ENCODE results near the gene NUPR1.

The NUPR1 gene

DNA sequence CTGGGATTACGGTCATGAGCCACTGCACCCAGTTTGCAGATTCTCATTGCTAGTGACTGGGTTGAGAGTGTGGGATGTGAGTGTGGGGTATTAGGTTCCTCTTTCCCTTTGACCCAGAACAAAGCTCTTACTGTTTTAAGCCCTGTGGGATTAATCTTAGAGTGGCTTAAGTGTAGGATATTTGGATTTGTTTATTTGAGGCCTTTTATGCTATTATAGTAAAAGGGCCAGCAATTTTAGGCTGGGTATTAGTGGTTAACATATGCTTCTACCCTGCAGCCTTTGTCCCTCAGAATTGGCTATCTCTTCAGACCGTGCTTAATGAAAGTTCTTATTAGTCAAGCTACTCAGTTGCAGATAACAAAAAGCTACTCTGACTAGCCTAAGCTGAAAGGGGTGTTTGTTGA is 18.1 kb upstream of the NUPR1 start:
- peaks cover 6% of the 10 kb centered on the region; the same call in 1 of the 2 replicates for H3K4me1 ChIP-seq (ENCODE audit: control insufficient read depth, insufficient read depth, low read length)
- H3K27ac ChIP-seq (ENCODE audit: extremely low read depth, low read depth, low read length) = no peak overlapping the region
- H3K9me3 ChIP-seq (ENCODE audit: control insufficient read depth, insufficient read depth, low read depth, low read length) = no peaks in the 10 kb centered on the region
- TF ChIP-seq, protein P1, sequence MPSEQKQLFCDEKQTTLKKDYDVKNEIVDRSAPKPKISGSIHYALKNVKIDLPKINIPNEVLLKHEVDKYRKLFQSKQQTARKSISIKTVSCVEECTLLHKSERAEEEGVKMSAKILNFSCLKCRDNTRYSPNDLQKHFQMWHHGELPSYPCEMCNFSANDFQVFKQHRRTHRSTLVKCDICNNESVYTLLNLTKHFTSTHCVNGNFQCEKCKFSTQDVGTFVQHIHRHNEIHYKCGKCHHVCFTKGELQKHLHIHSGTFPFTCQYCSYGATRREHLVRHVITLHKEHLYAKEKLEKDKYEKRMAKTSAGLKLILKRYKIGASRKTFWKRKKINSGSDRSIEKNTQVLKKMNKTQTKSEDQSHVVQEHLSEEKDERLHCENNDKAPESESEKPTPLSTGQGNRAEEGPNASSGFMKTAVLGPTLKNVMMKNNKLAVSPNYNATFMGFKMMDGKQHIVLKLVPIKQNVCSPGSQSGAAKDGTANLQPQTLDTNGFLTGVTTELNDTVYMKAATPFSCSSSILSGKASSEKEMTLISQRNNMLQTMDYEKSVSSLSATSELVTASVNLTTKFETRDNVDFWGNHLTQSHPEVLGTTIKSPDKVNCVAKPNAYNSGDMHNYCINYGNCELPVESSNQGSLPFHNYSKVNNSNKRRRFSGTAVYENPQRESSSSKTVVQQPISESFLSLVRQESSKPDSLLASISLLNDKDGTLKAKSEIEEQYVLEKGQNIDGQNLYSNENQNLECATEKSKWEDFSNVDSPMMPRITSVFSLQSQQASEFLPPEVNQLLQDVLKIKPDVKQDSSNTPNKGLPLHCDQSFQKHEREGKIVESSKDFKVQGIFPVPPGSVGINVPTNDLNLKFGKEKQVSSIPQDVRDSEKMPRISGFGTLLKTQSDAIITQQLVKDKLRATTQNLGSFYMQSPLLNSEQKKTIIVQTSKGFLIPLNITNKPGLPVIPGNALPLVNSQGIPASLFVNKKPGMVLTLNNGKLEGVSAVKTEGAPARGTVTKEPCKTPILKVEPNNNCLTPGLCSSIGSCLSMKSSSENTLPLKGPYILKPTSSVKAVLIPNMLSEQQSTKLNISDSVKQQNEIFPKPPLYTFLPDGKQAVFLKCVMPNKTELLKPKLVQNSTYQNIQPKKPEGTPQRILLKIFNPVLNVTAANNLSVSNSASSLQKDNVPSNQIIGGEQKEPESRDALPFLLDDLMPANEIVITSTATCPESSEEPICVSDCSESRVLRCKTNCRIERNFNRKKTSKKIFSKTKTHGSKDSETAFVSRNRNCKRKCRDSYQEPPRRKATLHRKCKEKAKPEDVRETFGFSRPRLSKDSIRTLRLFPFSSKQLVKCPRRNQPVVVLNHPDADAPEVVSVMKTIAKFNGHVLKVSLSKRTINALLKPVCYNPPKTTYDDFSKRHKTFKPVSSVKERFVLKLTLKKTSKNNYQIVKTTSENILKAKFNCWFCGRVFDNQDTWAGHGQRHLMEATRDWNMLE (tag by site-specific recombination; conservative IDR thresholded peaks at IDR 0.05; ENCODE audit: low read depth) = no peak
- TF ChIP-seq ZNF76 (tag by site-specific recombination; IDR thresholded peaks at IDR 0.05; ENCODE audit: borderline replicate concordance, low read depth) (no peak), KLF16 (tag by site-specific recombination; IDR thresholded peaks at IDR 0.05) (no peak), ZBTB20 (tag by site-specific recombination; IDR thresholded peaks at IDR 0.05) (no peak), PRDM1 (tag by site-specific recombination; IDR thresholded peaks at IDR 0.05) (no peak), ZNF184 (tag by site-specific recombination; IDR thresholded peaks at IDR 0.05) (no peak), ZNF560 (tag by site-specific recombination; IDR thresholded peaks at IDR 0.05; ENCODE audit: borderline replicate concordance) (no peak)
- TF ChIP-seq, protein P2, sequence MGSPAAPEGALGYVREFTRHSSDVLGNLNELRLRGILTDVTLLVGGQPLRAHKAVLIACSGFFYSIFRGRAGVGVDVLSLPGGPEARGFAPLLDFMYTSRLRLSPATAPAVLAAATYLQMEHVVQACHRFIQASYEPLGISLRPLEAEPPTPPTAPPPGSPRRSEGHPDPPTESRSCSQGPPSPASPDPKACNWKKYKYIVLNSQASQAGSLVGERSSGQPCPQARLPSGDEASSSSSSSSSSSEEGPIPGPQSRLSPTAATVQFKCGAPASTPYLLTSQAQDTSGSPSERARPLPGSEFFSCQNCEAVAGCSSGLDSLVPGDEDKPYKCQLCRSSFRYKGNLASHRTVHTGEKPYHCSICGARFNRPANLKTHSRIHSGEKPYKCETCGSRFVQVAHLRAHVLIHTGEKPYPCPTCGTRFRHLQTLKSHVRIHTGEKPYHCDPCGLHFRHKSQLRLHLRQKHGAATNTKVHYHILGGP (tag by site-specific recombination; IDR thresholded peaks at IDR 0.05) = no peak
- CTCF ChIA-PET = no interaction called here
- peaks cover 4 to 7% of the 10 kb centered on the region in 2 experiments; a peak in 2 of 3 replicates for H3K36me3 ChIP-seq (ENCODE audit: control insufficient read depth in 2 of 2, insufficient read depth in 1 of 2, low read length in 2 of 2)
- no peak overlapping the region for H3K4me3 ChIP-seq (ENCODE audit: low read depth, low read length)
- POLR2A ChIA-PET = no interaction called here

DNA sequence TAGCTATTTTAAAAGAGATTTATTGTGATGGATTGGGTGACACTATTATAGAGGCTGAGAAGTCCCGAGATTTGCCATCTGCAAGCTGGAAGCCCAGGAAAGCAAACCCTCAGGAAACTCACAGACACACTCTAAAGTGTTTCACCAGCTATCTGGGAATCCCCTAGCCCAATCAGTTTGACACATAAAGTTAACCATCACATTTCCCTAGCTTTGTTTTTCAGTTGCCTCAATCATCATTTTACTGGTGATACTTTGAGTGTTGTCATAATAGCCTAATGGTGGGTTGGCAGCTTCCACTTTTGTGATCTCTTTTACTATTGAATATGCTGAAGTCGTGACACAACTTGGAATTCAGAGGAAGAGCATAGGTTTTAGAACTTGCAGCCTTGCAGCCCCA is 16.8 kb upstream of the NUPR1 start:
- POLR2A ChIA-PET = no interaction called here
- Histone ChIP-seq H3K36me3 (ENCODE audit: control insufficient read depth in 2 of 2, insufficient read depth in 1 of 2, low read length in 2 of 2) (peaks cover 4 to 7% of the 10 kb centered on the region in 2 experiments; a peak in 2 of 3 replicates), H3K4me1 (ENCODE audit: control insufficient read depth, insufficient read depth, low read length) (peaks cover 6% of the 10 kb centered on the region; the same call in 1 of the 2 replicates), H3K27ac (ENCODE audit: extremely low read depth, low read depth, low read length) (no peak overlapping the region), H3K9me3 (ENCODE audit: control insufficient read depth, insufficient read depth, low read depth, low read length) (no peaks in the 10 kb centered on the region), H3K4me3 (ENCODE audit: low read depth, low read length) (no peak overlapping the region)
- TF ChIP-seq SALL2 (tag by site-specific recombination; IDR thresholded peaks at IDR 0.05; ENCODE audit: borderline replicate concordance) = no peak
- CTCF ChIA-PET = interaction anchor here (0.6 to 1.7 kb wide), 5 partner anchors 25 to 880 kb away, joined by 3 to 5 read pairs (median 3); no protein-coding TSS in a partner anchor

DNA sequence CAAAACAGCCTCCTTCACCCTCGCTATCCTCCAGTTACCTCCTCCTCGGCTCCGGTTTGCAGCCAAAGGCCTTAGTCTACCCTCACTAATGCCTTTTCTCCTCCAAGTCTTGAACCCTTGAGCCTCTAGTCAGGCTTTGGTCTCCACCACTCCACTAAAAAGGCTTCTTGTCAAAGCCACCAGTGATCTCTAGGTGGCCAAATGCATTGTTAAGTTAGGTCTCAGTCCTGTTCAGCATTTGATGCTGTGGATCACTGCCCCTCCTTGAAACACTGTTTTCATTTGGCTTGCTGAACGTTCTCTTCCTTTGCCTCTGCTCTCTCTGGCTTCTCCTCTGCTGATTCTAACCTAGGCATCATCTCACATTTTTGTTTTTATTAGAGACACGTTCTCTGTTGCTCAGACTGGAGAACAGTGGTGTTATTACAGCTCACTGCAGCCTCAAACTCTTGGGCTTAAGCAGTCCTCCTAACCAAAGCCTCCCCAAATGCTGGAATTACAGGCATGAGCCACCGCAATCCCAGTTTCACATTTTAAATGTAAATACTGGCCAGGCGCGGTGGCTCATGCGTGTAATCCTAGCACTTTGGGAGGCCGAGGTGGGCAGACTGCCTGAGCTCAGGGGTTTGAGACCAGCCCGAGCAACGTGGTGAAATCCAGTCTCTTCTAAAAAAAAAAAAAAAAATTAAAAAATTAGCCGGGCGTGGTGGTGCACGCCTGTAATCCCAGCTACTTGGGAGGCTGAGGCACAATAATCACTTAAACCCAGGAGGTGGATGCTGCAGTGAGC is 16.1 kb upstream of the NUPR1 start:
- ChIA-PET POLR2A (interaction anchor here (1.0 to 1.3 kb wide), 3 partner anchors 10 to 49 kb away, joined by 3 to 6 read pairs (median 5); no protein-coding TSS in a partner anchor), CTCF (interaction anchor here (0.6 to 1.7 kb wide), 6 partner anchors 12 to 233 kb away, joined by 3 to 5 read pairs (median 4); no protein-coding TSS in a partner anchor)
- H3K27ac ChIP-seq (ENCODE audit: extremely low read depth, low read depth, low read length) = no peak overlapping the region
- peaks cover 4 to 7% of the 10 kb centered on the region in 2 experiments; a peak in 2 of 3 replicates for H3K36me3 ChIP-seq (ENCODE audit: control insufficient read depth in 2 of 2, insufficient read depth in 1 of 2, low read length in 2 of 2)
- peak overlapping the region; percentile 30 for H3K4me3 ChIP-seq (ENCODE audit: low read depth, low read length)
- H3K4me1 ChIP-seq (ENCODE audit: control insufficient read depth, insufficient read depth, low read length) = peaks cover 6% of the 10 kb centered on the region; the same call in 1 of the 2 replicates
- H3K9me3 ChIP-seq (ENCODE audit: control insufficient read depth, insufficient read depth, low read depth, low read length) = no peaks in the 10 kb centered on the region
- TF ChIP-seq, protein P3, sequence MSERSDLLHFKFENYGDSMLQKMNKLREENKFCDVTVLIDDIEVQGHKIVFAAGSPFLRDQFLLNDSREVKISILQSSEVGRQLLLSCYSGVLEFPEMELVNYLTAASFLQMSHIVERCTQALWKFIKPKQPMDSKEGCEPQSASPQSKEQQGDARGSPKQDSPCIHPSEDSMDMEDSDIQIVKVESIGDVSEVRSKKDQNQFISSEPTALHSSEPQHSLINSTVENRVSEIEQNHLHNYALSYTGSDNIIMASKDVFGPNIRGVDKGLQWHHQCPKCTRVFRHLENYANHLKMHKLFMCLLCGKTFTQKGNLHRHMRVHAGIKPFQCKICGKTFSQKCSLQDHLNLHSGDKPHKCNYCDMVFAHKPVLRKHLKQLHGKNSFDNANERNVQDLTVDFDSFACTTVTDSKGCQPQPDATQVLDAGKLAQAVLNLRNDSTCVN (tag by site-specific recombination; optimal IDR thresholded peaks at IDR 0.05) = no peak
- no peak for TF ChIP-seq ZNF341 (tag by site-specific recombination; IDR thresholded peaks at IDR 0.05; ENCODE audit: low read depth)
- no peak for TF ChIP-seq GLI2 (tag by site-specific recombination; IDR thresholded peaks at IDR 0.05; ENCODE audit: borderline replicate concordance, low read depth)
- no peak for TF ChIP-seq ZNF394 (tag by site-specific recombination; IDR thresholded peaks at IDR 0.05; ENCODE audit: borderline replicate concordance)
- no peak for TF ChIP-seq ZNF350 (tag by site-specific recombination; IDR thresholded peaks at IDR 0.05)
- TF ChIP-seq, protein P2 (tag by site-specific recombination; IDR thresholded peaks at IDR 0.05) = no peak
- TF ChIP-seq ZNF184 (tag by site-specific recombination; IDR thresholded peaks at IDR 0.05) = no peak
- TF ChIP-seq ZBTB48 (tag by site-specific recombination; IDR thresholded peaks at IDR 0.05) = no peak
- no peak for TF ChIP-seq ZNF140 (tag by site-specific recombination; IDR thresholded peaks at IDR 0.05)
- no peak for TF ChIP-seq ZNF2 (tag by site-specific recombination; IDR thresholded peaks at IDR 0.05)
- TF ChIP-seq, protein P4, sequence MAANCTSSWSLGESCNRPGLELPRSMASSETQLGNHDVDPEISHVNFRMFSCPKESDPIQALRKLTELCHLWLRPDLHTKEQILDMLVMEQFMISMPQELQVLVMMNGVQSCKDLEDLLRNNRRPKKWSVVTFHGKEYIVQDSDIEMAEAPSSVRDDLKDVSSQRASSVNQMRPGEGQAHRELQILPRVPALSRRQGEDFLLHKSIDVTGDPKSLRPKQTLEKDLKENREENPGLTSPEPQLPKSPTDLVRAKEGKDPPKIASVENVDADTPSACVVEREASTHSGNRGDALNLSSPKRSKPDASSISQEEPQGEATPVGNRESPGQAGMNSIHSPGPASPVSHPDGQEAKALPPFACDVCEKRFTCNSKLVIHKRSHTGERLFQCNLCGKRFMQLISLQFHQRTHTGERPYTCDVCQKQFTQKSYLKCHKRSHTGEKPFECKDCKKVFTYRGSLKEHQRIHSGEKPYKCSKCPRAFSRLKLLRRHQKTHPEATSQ (tag by site-specific recombination; IDR thresholded peaks at IDR 0.05) = no peak

Data from HEK293 (cell line).